HepG2 (cell line): ENCODE results near the gene GTF2E1.

Experiments used
- EZH2 ChIP-seq: conservative IDR thresholded peaks from 2 replicates; pipeline ENCODE4 v1.6.1; 2012; ENCODE audit warnings: mild to moderate bottlenecking, low read depth, low read length, moderate library complexity
- NFIC ChIP-seq: IDR thresholded peaks from 2 replicates; pipeline ENCODE4 v1.6.1; 2012; ENCODE audit warnings: mild to moderate bottlenecking, low read length, inconsistent platforms
- RFXANK ChIP-seq: IDR thresholded peaks from 2 replicates; pipeline ENCODE4 v1.6.1; 2016
- SP1 ChIP-seq, 2 experiments: fragments of 450-650 bp in 1 of 2; sonication (generic) in 1 of 2; formaldehyde crosslinking in 1 of 2; IDR thresholded peaks; 2 replicates each; pipeline versions ENCODE4 v1.4.0 to v1.6.1; 2016 to 2020; ENCODE audit warnings: missing genetic modification reagents in 1 of 2
- U2AF2 ChIP-seq: fragments of 200-400 bp; formaldehyde crosslinking; IDR thresholded peaks from 2 replicates; pipeline ENCODE4 v1.6.1; 2017; ENCODE audit warnings: low read depth, mild to moderate bottlenecking, low read length
- ZSCAN25 ChIP-seq: sonication (generic); formaldehyde crosslinking; IDR thresholded peaks from 2 replicates; pipeline ENCODE4 v1.8.0; 2022; ENCODE audit warnings: mild to moderate bottlenecking, missing genetic modification reagents
- TF ChIP-seq, protein P1 (sequence below): sonication (generic); formaldehyde crosslinking; IDR thresholded peaks from 2 replicates; pipeline ENCODE4 v1.5.0; 2020; ENCODE audit warnings: mild to moderate bottlenecking, missing genetic modification reagents, moderate library complexity

DNA sequence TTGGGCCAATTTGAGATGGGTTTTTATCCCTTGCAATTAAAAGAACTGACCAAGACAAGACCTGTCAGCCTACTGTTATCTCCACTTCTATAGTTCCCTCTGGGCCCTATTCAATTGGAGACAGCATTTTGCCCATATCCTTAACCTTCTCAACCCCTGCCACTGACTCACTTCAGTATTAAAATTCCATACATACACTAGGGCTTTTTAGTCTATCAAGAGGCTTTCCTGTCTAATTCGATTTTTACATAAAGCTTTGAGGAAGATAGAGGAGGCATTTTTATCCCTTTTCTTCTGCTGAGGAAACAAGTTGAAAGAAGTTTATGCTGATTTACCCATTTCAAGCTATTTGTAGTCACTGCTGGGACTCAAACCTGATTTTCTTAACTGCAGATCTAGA is 51.1 kb downstream of the GTF2E1 start:
- TF ChIP-seq NFIC (no peak), ZSCAN25 (CRISPR knock-in tag) (no peak), RFXANK (CRISPR knock-in tag) (no peak), U2AF2 (no peak), SP1 (IDR thresholded peaks at IDR 0.05) (no peak), SP1 (CRISPR knock-in tag; IDR thresholded peaks at IDR 0.05) (no peak), EZH2 (no peak)
- TF ChIP-seq, protein P1, sequence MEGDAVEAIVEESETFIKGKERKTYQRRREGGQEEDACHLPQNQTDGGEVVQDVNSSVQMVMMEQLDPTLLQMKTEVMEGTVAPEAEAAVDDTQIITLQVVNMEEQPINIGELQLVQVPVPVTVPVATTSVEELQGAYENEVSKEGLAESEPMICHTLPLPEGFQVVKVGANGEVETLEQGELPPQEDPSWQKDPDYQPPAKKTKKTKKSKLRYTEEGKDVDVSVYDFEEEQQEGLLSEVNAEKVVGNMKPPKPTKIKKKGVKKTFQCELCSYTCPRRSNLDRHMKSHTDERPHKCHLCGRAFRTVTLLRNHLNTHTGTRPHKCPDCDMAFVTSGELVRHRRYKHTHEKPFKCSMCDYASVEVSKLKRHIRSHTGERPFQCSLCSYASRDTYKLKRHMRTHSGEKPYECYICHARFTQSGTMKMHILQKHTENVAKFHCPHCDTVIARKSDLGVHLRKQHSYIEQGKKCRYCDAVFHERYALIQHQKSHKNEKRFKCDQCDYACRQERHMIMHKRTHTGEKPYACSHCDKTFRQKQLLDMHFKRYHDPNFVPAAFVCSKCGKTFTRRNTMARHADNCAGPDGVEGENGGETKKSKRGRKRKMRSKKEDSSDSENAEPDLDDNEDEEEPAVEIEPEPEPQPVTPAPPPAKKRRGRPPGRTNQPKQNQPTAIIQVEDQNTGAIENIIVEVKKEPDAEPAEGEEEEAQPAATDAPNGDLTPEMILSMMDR (CRISPR knock-in tag), result no peak
